GM18858 (cell line): ENCODE results near the gene IREB2.

ENCODE experiments used
- ATAC-seq: cut with Tn5 transposase; IDR thresholded peaks from one replicate; pipeline ENCODE4 v1.9.1; 2021; ENCODE audit not compliant: unreplicated experiment

Gene IREB2

DNA sequence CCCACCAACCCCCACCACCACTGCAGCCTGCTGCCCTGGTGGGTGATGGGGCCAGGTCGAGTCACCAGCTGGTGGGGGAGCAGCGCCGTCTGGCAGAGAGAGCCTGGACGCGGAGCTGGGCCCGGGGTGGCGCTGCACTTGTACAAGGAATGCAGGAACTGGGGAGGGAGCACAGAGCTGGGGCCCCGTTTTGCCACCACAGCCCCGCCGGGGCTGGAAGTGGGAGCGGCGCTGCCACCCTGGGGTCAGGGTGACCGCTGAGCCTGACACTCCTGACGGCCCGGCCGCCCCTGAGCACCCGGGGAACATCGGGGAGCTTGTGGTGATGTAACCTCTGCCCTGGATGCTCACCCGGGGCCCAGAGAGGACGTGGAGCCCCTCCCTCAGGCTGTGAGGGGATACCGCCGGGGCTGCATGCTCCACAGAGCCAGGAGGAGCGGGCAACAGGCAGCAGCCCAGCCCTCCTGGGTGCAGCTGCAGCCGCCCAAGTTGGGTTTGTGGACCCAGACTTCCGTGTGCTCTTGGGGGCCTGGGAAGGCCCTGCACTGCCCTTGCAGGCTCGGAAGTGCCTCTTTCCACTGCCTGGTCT lies 32.6 kb upstream of the IREB2 start:
- no peak for ATAC-seq

DNA sequence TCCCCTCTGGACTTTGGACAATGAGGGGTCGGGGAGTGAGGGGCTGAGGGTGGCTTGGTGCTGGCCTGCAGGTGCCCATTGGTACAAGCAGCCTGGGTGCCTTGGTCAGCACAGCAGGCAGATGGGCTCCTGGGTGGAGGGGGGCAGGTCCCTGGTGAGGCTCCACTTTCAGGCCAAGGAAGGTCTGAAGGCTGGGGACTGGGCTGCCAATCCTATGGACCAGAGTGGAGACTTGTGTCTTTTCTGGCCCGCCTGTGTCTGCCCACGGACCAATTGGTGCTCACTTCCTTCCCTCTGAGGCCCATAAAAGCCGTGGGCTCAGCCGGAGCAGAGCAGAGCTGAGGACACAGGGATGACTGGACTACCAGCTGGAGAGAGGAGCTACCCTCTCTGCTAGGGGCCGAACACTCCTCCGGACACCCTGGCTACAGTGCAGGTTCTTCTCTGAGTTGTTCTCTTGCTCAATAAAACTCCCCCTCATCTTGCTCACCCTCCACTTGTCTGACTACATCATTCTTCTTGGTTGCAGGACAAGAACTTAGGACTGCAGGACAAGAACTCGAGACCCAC lies 31.9 kb upstream of the IREB2 start:
- ATAC-seq, result no peak

- ATAC-seq, result no peak
These were observed 30.2 kb upstream of the IREB2 start for GRCh38 chr15:78407608-78408354.

GRCh38 chr15:78408355-78408640 lies 29.7 kb upstream of the IREB2 start:
- ATAC-seq, result no peak

GRCh38 chr15:78408961-78409360 lies 29.1 kb upstream of the IREB2 start:
- no peak for ATAC-seq

DNA sequence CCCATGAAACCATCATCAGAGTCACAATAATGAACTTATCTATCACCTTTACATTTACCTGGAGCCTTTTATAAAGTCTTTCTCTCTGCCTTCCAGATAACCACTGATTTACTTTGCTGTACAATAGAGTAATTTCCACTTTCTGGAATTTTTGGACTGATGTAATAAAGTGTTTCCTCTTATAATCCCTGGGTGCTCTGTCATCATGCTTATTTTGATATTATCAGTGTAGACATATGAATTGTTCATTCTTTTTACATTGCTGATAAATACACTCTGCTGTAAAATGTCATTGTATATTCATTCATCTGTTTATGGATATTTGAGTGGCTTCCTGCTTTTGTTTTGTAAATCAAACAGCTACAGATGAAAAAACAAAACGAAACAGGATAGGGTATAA lies 27.0 kb upstream of the IREB2 start:
- ATAC-seq, result no peak

- ATAC-seq, result no peak
These were observed 23.3 kb upstream of the IREB2 start for GRCh38 chr15:78414621-78415250.

DNA sequence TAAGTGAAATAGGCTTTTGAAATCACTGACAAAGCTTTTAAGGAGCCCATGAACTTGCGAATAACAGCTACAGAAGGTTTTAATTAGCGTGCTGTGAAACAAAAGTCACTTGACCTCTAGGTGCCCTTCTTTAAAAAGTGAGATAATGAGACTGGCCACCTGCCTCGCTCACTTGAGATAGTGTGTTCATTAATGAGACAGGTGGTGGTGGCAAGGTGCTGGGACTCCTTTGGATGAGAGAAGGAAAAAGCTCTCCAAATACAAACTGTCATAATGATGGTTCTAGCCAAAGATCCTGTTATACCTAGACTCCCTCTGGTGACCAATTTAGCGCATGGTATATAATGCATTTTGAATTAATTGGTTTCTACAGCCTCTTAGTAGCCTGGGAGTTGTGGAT lies 22.7 kb upstream of the IREB2 start:
- ATAC-seq, result no peak

GRCh38 chr15:78417754-78418630 lies 20.0 kb upstream of the IREB2 start:
- no peak for ATAC-seq

- no peak for ATAC-seq
These were observed 19.3 kb upstream of the IREB2 start for GRCh38 chr15:78418686-78419085.

- ATAC-seq, result no peak
These were observed 18.6 kb upstream of the IREB2 start for GRCh38 chr15:78419367-78419766.

- no peak for ATAC-seq
These were observed 17.8 kb upstream of the IREB2 start for GRCh38 chr15:78420220-78420619.

- no peak for ATAC-seq
These were observed 17.2 kb upstream of the IREB2 start for GRCh38 chr15:78420766-78421165.

DNA sequence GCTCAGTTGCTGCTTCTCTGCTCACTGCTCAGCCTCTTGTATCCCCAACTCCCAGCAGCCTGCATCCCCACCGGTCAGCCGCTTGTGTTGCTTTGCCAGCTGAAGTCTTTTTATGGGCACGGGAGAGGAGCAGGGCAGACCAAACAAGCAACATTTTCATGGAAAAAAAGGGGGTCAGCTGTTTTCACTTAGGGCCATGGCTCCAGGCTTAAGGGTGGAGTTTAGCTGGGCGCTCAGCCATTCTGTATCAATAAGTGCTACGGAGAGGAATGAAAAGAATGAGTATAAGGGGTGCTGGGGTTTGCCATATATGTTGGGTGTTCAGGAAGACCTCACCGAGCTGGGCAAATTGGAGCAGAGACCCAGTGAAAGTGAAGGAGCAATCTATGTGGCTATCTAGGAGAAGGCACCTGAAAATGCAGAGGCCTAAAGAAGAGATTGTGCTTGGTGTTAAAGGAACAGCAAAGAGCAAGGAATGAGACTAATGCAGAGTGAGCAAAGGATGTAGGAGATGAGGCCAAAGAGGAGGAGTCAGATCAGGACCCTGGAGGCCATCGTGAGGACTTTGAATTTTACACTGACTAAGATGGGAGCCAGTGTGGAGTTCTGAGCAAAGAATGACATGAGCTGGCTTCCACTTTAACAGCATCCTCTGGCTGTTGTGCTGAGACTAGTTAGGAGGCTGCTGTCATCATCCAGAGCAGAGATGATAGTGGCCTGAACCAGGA lies 16.6 kb upstream of the IREB2 start:
- no peak for ATAC-seq

GRCh38 chr15:78422571-78423340 lies 15.3 kb upstream of the IREB2 start:
- ATAC-seq, result no peak

- ATAC-seq, result no peak
These were observed 13.3 kb upstream of the IREB2 start for GRCh38 chr15:78424673-78425072.

DNA sequence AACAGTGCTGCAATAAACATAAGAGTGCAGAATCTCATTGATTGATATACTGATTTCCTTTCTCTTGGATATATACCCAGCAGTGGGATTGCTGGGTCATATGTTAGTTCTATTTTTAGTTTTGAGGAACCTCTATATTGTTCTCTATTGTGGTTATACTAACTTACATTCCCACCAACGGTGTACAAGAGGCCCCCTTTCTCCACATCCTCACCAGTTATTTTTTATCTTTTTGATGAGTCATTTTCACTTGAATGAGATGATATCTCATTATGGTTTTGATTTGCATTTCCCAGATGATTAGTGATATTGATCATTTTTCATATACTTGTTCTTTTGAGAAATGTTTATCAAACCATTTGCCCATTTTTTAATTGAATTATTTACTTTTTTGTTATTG lies 12.4 kb upstream of the IREB2 start:
- ATAC-seq, result no peak

- no peak for ATAC-seq
These were observed 11.7 kb upstream of the IREB2 start for GRCh38 chr15:78426300-78426699.

GRCh38 chr15:78427953-78428352 lies 10.1 kb upstream of the IREB2 start:
- no peak for ATAC-seq

DNA sequence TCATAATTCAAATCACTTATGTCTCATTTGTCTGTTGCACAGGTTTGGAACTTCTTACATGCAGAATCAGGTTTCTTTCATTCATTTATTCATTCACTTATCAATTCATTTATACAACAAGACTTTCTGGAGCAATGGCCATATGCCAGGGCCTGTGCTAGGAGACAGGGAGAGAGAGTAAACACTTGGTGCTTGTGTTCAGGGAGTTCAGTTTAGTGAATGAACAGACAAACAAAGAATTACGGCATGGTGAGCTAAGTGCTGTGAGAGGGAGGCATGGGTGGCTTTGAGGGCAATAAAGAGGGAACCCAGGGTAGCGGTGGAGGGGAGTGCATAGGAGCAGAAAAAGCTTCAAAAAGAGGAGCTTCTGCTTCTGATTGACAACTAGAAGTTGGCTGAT lies 8.5 kb upstream of the IREB2 start:
- ATAC-seq, result no peak
